Keratinocyte (primary cell): ENCODE measurements around the gene SPAG9. TPM values are rescaled to one million over a fixed set of nuclear protein-coding genes. Genes with fewer than 3 reads are reported as not detected.

Source experiments
- DNase-seq: peaks from one replicate; pipeline ENCODE4 v3.0.0-alpha.2; 2011; ENCODE audit warnings: low read depth, missing footprints, low spot score
- FAIRE-seq: peaks from 2 replicates; lab custom pipeline; 2011; peaks lifted over from hg19 to GRCh38; lab: Jason Lieb, UNC
- H2AFZ ChIP-seq: 2 replicates; pipeline ENCODE4 v1.6.0; 2012; ENCODE audit warnings: low read length, control low read depth, inconsistent platforms; ENCODE audit not compliant: control insufficient read depth
- H3K27ac ChIP-seq: 2 replicates; pipeline ENCODE4 v1.5.1; 2011; ENCODE audit warnings: low read length; ENCODE audit not compliant: control insufficient read depth, insufficient read depth
- H3K27me3 ChIP-seq: 3 replicates; pipeline ENCODE4 v1.6.0; 2011; ENCODE audit warnings: low read length; ENCODE audit not compliant: control insufficient read depth, insufficient read depth; ENCODE audit errors: extremely low read depth
- H3K36me3 ChIP-seq, 2 experiments: 2 replicates in 1 of 2; 3 replicates in 1 of 2; pipeline ENCODE4 v1.5.1; 2011; ENCODE audit warnings: low read length in 2 of 2, mild to moderate bottlenecking in 1 of 2; ENCODE audit not compliant: control insufficient read depth in 2 of 2, insufficient read depth in 2 of 2; ENCODE audit errors: extremely low read depth in 1 of 2
- H3K4me1 ChIP-seq: 3 replicates; pipeline ENCODE4 v1.5.1; 2011; ENCODE audit warnings: low read length; ENCODE audit not compliant: control insufficient read depth, insufficient read depth; ENCODE audit errors: extremely low read depth
- H3K4me2 ChIP-seq: 3 replicates; pipeline ENCODE4 v1.6.0; 2011; ENCODE audit warnings: low read depth, low read length; ENCODE audit not compliant: control insufficient read depth, insufficient read depth; ENCODE audit errors: extremely low read depth
- H3K4me3 ChIP-seq, 3 experiments: fragments of 200-600 bp in 1 of 3; sonication (generic) in 1 of 3; 2 replicates in 2 of 3; 3 replicates in 1 of 3; pipeline ENCODE4 v1.5.1; 2011 to 2016; ENCODE audit warnings: low read length in 3 of 3, mild to moderate bottlenecking in 3 of 3, control low read depth in 2 of 3, inconsistent platforms in 1 of 3, low read depth in 1 of 3, mixed read lengths in 1 of 3, mixed run types in 1 of 3, moderate library complexity in 1 of 3; ENCODE audit not compliant: control insufficient read depth in 2 of 3, insufficient read depth in 2 of 3; ENCODE audit errors: extremely low read depth in 1 of 3
- H3K79me2 ChIP-seq: 2 replicates; pipeline ENCODE4 v1.6.0; 2012; ENCODE audit warnings: low read length; ENCODE audit not compliant: control insufficient read depth, insufficient read depth
- H3K9ac ChIP-seq: 3 replicates; pipeline ENCODE4 v1.6.0; 2011; ENCODE audit warnings: low read length; ENCODE audit not compliant: control insufficient read depth, insufficient read depth; ENCODE audit errors: extremely low read depth
- H3K9me1 ChIP-seq: 3 replicates; pipeline ENCODE4 v1.6.0; 2011; ENCODE audit warnings: low read length; ENCODE audit not compliant: control insufficient read depth, insufficient read depth; ENCODE audit errors: extremely low read depth
- H3K9me3 ChIP-seq: 2 replicates; pipeline ENCODE4 v1.5.1; 2012; ENCODE audit warnings: low read depth, low read length; ENCODE audit not compliant: control insufficient read depth
- H4K20me1 ChIP-seq: 3 replicates; pipeline ENCODE4 v1.6.0; 2011; ENCODE audit warnings: low read length; ENCODE audit not compliant: control insufficient read depth, insufficient read depth; ENCODE audit errors: extremely low read depth
- CTCF ChIP-seq, 3 experiments: IDR thresholded peaks in 1 of 3; conservative IDR thresholded peaks in 1 of 3; optimal IDR thresholded peaks in 1 of 3; 2 replicates in 2 of 3; 3 replicates in 1 of 3; pipeline versions ENCODE3 to v1.5.1; 2011; ENCODE audit warnings: low read length in 3 of 3, mild to moderate bottlenecking in 3 of 3, moderate library complexity in 2 of 3, control low read depth in 1 of 3, inconsistent platforms in 1 of 3; ENCODE audit not compliant: insufficient read depth in 2 of 3; ENCODE audit errors: extremely low read depth in 1 of 3
- EZH2 ChIP-seq: IDR thresholded peaks from one replicate; pipeline ENCODE4 v1.6.1; 2012; ENCODE audit warnings: inconsistent platforms, mild to moderate bottlenecking, low read length, moderate library complexity
- dilution Hi-C: fragments of 300-500 bp; cut with MboI; formaldehyde crosslinking; loops from one replicate; pipeline ENCODE4 v1.7.0; 2020; ENCODE audit warnings: low sequenced_read_pairs; ENCODE audit not compliant: extremely low pct_ligation_motif_present
- polyA plus RNA-seq, 5 experiments: library from polyadenylated mRNA; depleted of rRNA in 3 of 5; stranded (reverse) in 3 of 5; stranded (forward) in 1 of 5; unstranded in 1 of 5; fragments of >200 nt; gene quantifications; 1 replicate in 1 of 5; 2 replicates in 3 of 5; 3 replicates in 1 of 5; pipeline versions ENCODE4 v1.2.1 to v1.2.3, GENCODE V29; 2011 to 2012; ENCODE audit warnings: missing spikeins in 2 of 5, low read depth in 1 of 5, low replicate concordance in 1 of 5

The SPAG9 gene
- polyA plus RNA-seq, 1 donor (not counting 4 experiments of a cell fraction or from before 2014, with no cell fraction given): 43.1 TPM

GRCh38 chr17:50956750-50957523 is 163.7 kb downstream of the SPAG9 start:
- Histone ChIP-seq H3K9ac (no peak overlapping the region), H3K27me3 (no peaks in the 10 kb centered on the region), H3K4me3 (no peak overlapping the region), H3K9me1 (no peaks in the 10 kb centered on the region), H3K79me2 (no peaks in the 10 kb centered on the region), H3K9me3 (no peaks in the 10 kb centered on the region), H2AFZ (no peak overlapping the region), H3K36me3 (peaks cover 2 to 13% of the 10 kb centered on the region in 2 experiments), H3K4me2 (no peak overlapping the region), H3K4me1 (peaks cover 33% of the 10 kb centered on the region), H3K27ac (no peak overlapping the region), H4K20me1 (no peaks in the 10 kb centered on the region)
- FAIRE-seq (peak; percentile 62), DNase-seq (no peak)
- TF ChIP-seq EZH2 (no peak), CTCF (optimal IDR thresholded peaks at IDR 0.05 in 1 of 3, IDR thresholded peaks at IDR 0.05 in 1 of 3, conservative IDR thresholded peaks at IDR 0.05 in 1 of 3; ENCODE audit: extremely low read depth in 1 of 3, insufficient read depth in 2 of 3, low read length in 3 of 3) (peak; percentile 87 to 95 (median 90))
- dilution Hi-C loops: loop anchor here (25.0 kb wide), 1 partner anchor 95 kb away; the partner anchor contains the start of gene TOB1

- Histone ChIP-seq H3K9me1 (no peaks in the 10 kb centered on the region), H3K9me3 (no peaks in the 10 kb centered on the region), H4K20me1 (no peaks in the 10 kb centered on the region), H3K9ac (no peak overlapping the region), H3K27me3 (no peaks in the 10 kb centered on the region), H3K4me3 (no peak overlapping the region), H3K4me1 (peaks cover 37% of the 10 kb centered on the region), H3K4me2 (no peak overlapping the region), H3K79me2 (no peaks in the 10 kb centered on the region), H3K27ac (no peak overlapping the region), H3K36me3 (peaks cover 2 to 9% of the 10 kb centered on the region in 2 experiments), H2AFZ (no peak overlapping the region)
- FAIRE-seq: no peak
- no peak for DNase-seq
- dilution Hi-C loops: loop anchor here (25.0 kb wide), 1 partner anchor 94 kb away; the partner anchor contains the start of gene TOB1
- TF ChIP-seq CTCF (optimal IDR thresholded peaks at IDR 0.05 in 1 of 3, IDR thresholded peaks at IDR 0.05 in 1 of 3, conservative IDR thresholded peaks at IDR 0.05 in 1 of 3; ENCODE audit: extremely low read depth in 1 of 3, insufficient read depth in 2 of 3, low read length in 3 of 3): no peak
- TF ChIP-seq EZH2: no peak
Observed at GRCh38 chr17:50956409-50956749, 164.3 kb downstream of the SPAG9 start.
